Subcutaneous abdominal adipose tissue (tissue), 5 donors: ENCODE measurements around the gene TAGLN2.
"Not testable (repeated sequence)": the region's sequence is repeated elsewhere in the genome, so short reads cannot be mapped to it uniquely, and the experiment has no call there.

Experiments used
- H3K27ac ChIP-seq: one replicate; pipeline ENCODE4 v1.7.0; 2013; ENCODE audit warnings: low read depth, mild to moderate bottlenecking, inconsistent platforms, low read length, moderate library complexity
- H3K27me3 ChIP-seq, 5 donors: one replicate each; pipeline ENCODE4 v1.7.0; 2013; ENCODE audit warnings: low read length in 5 of 5, inconsistent platforms in 1 of 5; ENCODE audit not compliant: control insufficient read depth in 5 of 5, insufficient read depth in 4 of 5
- H3K36me3 ChIP-seq, 5 donors: one replicate each; pipeline ENCODE4 v1.7.0; 2013; ENCODE audit warnings: low read length in 5 of 5; ENCODE audit not compliant: control insufficient read depth in 5 of 5, insufficient read depth in 5 of 5
- H3K4me1 ChIP-seq, 5 donors: one replicate each; pipeline ENCODE4 v1.7.0; 2013; ENCODE audit warnings: low read length in 5 of 5, mild to moderate bottlenecking in 3 of 5, moderate library complexity in 1 of 5; ENCODE audit not compliant: control insufficient read depth in 5 of 5, insufficient read depth in 5 of 5
- H3K4me3 ChIP-seq, 5 donors: one replicate each; pipeline ENCODE4 v1.7.0; 2013; ENCODE audit warnings: low read length in 5 of 5, low read depth in 1 of 5
- H3K9ac ChIP-seq, 5 donors: one replicate each; pipeline ENCODE4 v1.7.0; 2013; ENCODE audit warnings: low read length in 5 of 5, mild to moderate bottlenecking in 4 of 5, moderate library complexity in 3 of 5
- H3K9me3 ChIP-seq, 5 donors: one replicate each; pipeline ENCODE4 v1.7.0; 2013; ENCODE audit warnings: low read length in 5 of 5; ENCODE audit not compliant: control insufficient read depth in 5 of 5
- donor health status: healthy.
- donor health status: healthy.
- donor health status: healthy.
- donor health status: healthy.
- donor health status: healthy.

The TAGLN2 gene

GRCh38 chr1:159902541-159902940 is 22.8 kb downstream of the TAGLN2 start:
- H3K9me3 ChIP-seq: no peaks in the 10 kb centered on the region
- H3K36me3 ChIP-seq: no peaks in the 10 kb centered on the region
- H3K27me3 ChIP-seq: no peaks in the 10 kb centered on the region
- no peak overlapping the region for H3K4me3 ChIP-seq
- H3K27ac ChIP-seq: no peak overlapping the region
- H3K4me1 ChIP-seq: peaks cover 0 to 17% (median 14%) of the 10 kb centered on the region in 5 donors
- H3K9ac ChIP-seq: no peak overlapping the region

GRCh38 chr1:159900755-159901360 is 24.4 kb downstream of the TAGLN2 start:
- Histone ChIP-seq H3K9ac (no peak overlapping the region), H3K27ac (no peak overlapping the region), H3K9me3 (no peaks in the 10 kb centered on the region), H3K4me3 (no peak overlapping the region), H3K27me3 (no peaks in the 10 kb centered on the region), H3K4me1 (peaks cover 0 to 26% (median 17%) of the 10 kb centered on the region in 5 donors), H3K36me3 (no peaks in the 10 kb centered on the region)

GRCh38 chr1:159900086-159900680 is 25.1 kb downstream of the TAGLN2 start, which contains the start of gene CFAP45:
CFAP45 (minus strand) TSS chr1:159900165; CDS start chr1:159900098, 67 bp downstream.
- H3K36me3 ChIP-seq: no peaks in the 10 kb centered on the region
- H3K27ac ChIP-seq: no peak within 1 kb of the TSS
- H3K9me3 ChIP-seq: no peaks in the 10 kb centered on the region
- peak within 1 kb of the TSS in 2 of 5 donors; percentile 18 to 31 for H3K4me3 ChIP-seq
- no peak within 1 kb of the TSS for H3K9ac ChIP-seq
- H3K27me3 ChIP-seq: no peaks in the 10 kb centered on the region
- H3K4me1 ChIP-seq: peaks cover 0 to 33% (median 24%) of the 10 kb centered on the region in 5 donors

GRCh38 chr1:159899634-159900033 is 25.7 kb downstream of the TAGLN2 start:
- H3K9me3 ChIP-seq, H3K27ac ChIP-seq, H3K36me3 ChIP-seq, H3K4me3 ChIP-seq, H3K9ac ChIP-seq, H3K27me3 ChIP-seq: not testable (repeated sequence)
- peaks cover 0 to 34% (median 28%) of the 10 kb centered on the region in 5 donors for H3K4me1 ChIP-seq

- no peaks in the 10 kb centered on the region for H3K36me3 ChIP-seq
- no peaks in the 10 kb centered on the region for H3K9me3 ChIP-seq
- H3K27ac ChIP-seq: no peak overlapping the region
- no peak overlapping the region for H3K9ac ChIP-seq
- no peaks in the 10 kb centered on the region for H3K27me3 ChIP-seq
- peaks cover 0 to 34% (median 28%) of the 10 kb centered on the region in 5 donors for H3K4me1 ChIP-seq
- H3K4me3 ChIP-seq: no peak overlapping the region
These were observed 26.8 kb downstream of the TAGLN2 start for GRCh38 chr1:159898527-159898926.

GRCh38 chr1:159897962-159898361 is 27.3 kb downstream of the TAGLN2 start:
- Histone ChIP-seq H3K27me3 (no peaks in the 10 kb centered on the region), H3K9me3 (no peaks in the 10 kb centered on the region), H3K36me3 (no peaks in the 10 kb centered on the region), H3K4me3 (no peak overlapping the region), H3K9ac (no peak overlapping the region), H3K4me1 (peaks cover 0 to 34% (median 28%) of the 10 kb centered on the region in 5 donors), H3K27ac (no peak overlapping the region)

GRCh38 chr1:159896546-159896930 is 28.8 kb downstream of the TAGLN2 start:
- H3K4me3 ChIP-seq: no peak overlapping the region
- H3K4me1 ChIP-seq: peaks cover 0 to 36% (median 28%) of the 10 kb centered on the region in 5 donors
- no peaks in the 10 kb centered on the region for H3K27me3 ChIP-seq
- H3K9ac ChIP-seq: no peak overlapping the region
- no peak overlapping the region for H3K27ac ChIP-seq
- no peaks in the 10 kb centered on the region for H3K9me3 ChIP-seq
- H3K36me3 ChIP-seq: no peaks in the 10 kb centered on the region

- Histone ChIP-seq H3K27ac (no peak overlapping the region), H3K36me3 (no peaks in the 10 kb centered on the region), H3K27me3 (no peaks in the 10 kb centered on the region), H3K9me3 (no peaks in the 10 kb centered on the region), H3K9ac (no peak overlapping the region), H3K4me3 (no peak overlapping the region), H3K4me1 (peaks cover 0 to 41% (median 25%) of the 10 kb centered on the region in 5 donors)
These were observed 29.3 kb downstream of the TAGLN2 start for GRCh38 chr1:159895836-159896545.

- Histone ChIP-seq H3K27ac (no peak overlapping the region), H3K9me3 (no peaks in the 10 kb centered on the region), H3K9ac (no peak overlapping the region), H3K27me3 (no peaks in the 10 kb centered on the region), H3K4me3 (no peak overlapping the region), H3K36me3 (no peaks in the 10 kb centered on the region), H3K4me1 (peaks cover 0 to 40% (median 22%) of the 10 kb centered on the region in 5 donors)
These were observed 30.0 kb downstream of the TAGLN2 start for GRCh38 chr1:159895286-159895685.

- Histone ChIP-seq H3K36me3 (no peaks in the 10 kb centered on the region), H3K4me3 (no peak overlapping the region), H3K4me1 (peaks cover 6 to 44% (median 24%) of the 10 kb centered on the region in 5 donors), H3K9me3 (no peaks in the 10 kb centered on the region), H3K9ac (no peak overlapping the region), H3K27ac (no peak overlapping the region), H3K27me3 (no peaks in the 10 kb centered on the region)
These were observed 32.4 kb downstream of the TAGLN2 start for GRCh38 chr1:159892944-159893343.
